Cortex of kidney (tissue), 1 donor: ENCODE data around the gene CFAP69.

Source experiments
- DNase-seq: peaks from one replicate; lab custom pipeline; 2025; lab: John Stamatoyannopoulos, UW

The CFAP69 gene, protein sequence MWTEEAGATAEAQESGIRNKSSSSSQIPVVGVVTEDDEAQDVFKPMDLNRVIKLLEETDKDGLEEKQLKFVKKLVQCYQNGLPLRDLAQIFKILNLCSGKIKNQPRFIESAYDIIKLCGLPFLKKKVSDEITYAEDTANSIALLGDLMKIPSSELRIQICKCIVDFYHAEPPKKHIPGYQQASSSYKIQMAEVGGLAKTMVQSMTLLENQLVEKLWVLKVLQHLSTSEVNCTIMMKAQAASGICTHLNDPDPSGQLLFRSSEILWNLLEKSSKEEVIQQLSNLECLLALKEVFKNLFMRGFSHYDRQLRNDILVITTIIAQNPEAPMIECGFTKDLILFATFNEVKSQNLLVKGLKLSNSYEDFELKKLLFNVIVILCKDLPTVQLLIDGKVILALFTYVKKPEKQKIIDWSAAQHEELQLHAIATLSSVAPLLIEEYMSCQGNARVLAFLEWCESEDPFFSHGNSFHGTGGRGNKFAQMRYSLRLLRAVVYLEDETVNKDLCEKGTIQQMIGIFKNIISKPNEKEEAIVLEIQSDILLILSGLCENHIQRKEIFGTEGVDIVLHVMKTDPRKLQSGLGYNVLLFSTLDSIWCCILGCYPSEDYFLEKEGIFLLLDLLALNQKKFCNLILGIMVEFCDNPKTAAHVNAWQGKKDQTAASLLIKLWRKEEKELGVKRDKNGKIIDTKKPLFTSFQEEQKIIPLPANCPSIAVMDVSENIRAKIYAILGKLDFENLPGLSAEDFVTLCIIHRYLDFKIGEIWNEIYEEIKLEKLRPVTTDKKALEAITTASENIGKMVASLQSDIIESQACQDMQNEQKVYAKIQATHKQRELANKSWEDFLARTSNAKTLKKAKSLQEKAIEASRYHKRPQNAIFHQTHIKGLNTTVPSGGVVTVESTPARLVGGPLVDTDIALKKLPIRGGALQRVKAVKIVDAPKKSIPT

DNA sequence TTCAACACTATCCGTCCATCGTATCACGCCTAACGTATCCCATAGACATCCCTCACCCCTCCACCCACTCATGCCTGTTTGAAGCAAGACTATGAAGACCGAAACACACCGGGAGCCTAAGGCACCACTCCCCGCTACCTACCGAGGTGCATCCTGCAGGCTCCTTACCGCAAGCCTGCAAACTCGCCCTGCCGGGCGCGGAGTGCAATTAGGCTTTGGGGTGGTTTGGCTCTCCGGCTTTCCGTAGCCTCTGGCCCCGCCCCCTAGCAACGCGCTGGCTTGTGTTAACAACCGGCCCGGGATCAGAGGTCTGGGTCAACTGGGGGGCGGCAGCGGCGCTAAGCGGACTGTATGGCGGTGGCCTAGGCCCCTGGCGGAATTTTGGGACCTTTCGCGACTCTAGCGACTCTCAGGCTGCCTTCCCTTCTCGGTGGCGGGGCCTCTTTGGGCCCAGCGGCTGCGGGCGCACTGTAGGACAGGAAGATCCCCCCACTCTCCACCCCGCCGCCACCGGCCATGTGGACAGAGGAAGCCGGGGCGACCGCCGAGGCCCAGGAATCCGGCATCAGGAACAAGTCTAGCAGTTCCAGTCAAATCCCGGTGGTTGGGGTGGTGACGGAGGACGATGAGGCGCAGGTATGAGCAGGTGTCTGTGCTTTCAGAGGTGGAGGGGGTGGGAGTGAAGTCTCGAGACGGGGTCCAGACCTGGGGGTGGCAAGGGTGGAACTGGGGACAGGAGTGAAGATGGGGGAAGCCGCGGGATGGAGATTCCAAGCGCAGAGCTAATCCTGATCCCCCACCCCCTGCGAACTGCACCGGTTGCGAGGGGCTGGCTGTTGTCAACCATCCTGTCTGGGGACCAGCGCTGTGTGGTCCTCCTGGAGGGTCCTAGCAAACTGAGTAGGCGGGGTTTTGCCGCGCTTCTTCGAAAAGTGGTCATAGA, at the start of gene CFAP69:
Gene CFAP69 (plus strand): TSS at position 266 of the 943 bp plus-strand sequence. CDS start 251 bp downstream, at position 517.
- no peak for DNase-seq

DNA sequence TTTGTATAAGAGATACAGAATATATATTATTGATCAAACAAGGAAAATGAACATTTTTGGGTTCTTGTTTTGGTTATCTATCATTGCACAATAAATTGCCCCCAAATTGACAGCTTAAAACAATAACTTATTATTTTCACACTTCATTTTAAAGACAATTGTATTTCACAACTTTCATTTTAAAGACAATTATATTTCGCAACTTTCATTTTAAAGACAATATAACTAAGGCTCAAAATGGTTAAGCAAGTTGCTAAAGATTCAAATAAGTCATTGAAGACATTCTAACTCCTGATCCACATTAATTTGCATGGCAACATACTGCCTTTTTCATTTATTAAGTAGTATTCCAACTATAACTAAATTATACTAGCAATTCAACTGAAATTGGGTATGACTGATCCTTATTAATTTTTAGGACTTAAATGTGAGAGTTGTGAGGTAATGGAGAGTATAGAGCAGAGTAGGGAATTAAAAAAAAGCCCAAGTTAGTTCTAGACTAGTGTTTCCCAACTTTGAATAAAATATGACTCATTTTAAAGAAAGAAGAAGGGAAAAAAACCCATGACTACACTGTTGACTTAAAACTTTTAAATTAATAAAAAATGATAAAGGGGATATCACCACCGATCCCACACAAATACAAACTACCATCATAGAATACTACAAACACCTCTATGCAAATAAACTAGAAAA, 43.3 kb upstream of the CFAP69 start:
- no peak for DNase-seq

DNA sequence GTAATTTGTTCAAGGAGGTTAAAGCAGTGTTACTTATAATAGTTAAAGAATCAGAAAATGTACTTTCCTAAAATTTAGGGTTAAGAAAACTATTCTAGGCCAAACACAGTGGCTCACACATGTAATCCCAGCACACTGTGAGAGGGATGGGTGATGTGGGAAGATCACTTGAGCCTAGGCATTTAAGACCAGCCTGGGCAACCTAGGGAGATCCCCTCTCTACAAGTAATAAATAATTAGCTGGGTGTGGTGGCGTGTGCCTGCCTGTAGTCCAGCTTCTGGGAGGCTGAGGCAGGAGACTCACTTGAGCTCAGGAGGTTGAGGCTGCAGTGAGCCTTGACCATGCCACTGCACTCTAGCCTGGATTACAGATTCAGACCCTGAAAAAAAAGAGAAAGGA, 37.0 kb upstream of the CFAP69 start:
- DNase-seq, result no peak

DNA sequence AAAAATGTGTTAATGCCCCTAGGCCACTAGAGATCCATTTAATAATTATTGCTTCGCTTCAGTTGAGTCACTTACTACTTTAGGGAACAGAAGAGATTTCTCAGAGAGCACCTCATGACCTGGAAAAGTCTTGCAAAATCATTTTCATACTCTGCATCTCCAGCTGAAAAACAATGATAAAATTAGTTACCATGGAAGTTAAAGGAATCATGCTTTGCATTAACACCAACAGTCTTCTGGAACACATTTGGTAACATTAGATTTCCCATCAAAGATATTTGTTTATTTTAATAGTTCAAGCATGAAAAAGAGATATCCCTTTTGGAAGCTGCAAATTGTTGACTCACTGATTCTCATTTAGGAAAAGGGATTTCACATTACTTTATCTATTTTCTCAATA, 35.2 kb upstream of the CFAP69 start:
- no peak for DNase-seq

DNA sequence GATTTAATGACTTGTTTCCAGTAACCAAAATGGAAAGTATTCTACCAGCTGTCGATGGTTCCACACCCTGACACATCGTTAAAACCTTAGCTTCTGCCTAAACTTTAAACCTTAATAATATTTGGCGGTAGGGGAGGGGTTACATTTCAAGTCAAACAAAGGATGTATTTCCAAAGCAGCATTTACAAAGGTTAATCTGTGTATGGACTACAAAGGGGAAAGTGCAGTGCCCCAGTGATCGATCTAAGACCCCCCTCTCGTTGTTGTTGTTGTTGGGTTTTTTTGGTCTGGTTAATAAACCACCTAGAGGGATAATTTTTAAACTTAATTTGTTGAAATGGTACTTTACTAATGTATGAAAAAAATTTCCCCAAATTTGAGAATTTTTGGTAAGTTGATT, 34.5 kb upstream of the CFAP69 start:
- DNase-seq, result no peak

DNA sequence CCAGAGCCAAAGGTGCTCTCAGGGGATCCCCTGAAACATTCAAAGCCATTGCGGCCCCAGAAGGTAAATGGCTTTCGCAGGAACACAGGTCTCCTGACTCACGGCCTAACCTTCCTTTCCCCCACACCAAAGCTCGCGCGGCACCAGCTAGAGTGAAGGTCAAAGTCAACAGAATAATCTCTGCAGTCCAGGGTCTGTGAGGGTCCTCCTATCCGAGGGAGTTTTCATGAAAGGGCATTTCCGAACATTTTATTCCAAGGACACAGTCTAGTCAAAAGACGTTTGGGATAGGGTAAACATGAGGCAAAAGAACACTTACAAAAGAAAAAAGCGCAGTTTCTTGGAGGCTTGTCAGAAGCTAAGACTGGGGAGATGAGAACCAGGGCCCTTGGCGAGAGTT, 34.0 kb upstream of the CFAP69 start:
- no peak for DNase-seq

DNA sequence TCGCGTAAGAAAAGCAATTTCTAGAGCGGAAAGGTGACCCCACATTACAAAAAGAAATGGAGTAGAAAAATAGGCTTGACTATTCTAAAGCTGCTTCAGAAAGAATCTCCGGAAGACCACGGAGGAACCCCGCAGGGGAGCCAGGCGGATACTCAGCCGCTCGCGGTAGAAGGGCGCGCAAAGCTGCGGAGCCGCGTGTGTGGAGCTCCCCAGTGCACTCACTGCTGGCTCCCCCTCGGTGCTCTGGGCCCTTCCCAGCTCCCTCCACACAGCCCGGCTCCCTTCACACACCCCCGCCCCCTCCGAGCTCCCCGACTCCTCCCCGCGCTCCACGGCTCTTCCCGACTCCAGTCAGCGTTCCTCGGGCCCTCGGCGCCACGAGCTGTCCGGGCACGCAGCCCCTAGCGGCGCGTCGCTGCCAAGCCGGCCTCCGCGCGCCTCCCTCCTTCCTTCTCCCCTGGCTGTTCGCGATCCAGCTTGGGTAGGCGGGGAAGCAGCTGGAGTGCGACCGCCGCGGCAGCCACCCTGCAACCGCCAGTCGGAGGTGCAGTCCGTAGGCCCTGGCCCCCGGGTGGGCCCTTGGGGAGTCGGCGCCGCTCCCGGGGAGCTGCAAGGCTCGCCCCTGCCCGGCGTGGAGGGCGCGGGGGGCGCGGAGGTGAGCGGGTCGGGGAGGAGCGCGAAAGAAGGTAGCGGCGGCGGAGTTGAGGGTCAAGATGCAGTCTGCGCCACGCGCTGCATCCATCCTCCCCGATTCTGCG, 33.4 kb upstream of the CFAP69 start, which contains the start of gene STEAP2:
Gene STEAP2 (plus strand): TSS at position 350 of the 758 bp plus-strand sequence. CDS start 13,343 bp downstream, outside the sequence.
- DNase-seq, result peak; percentile 44

DNA sequence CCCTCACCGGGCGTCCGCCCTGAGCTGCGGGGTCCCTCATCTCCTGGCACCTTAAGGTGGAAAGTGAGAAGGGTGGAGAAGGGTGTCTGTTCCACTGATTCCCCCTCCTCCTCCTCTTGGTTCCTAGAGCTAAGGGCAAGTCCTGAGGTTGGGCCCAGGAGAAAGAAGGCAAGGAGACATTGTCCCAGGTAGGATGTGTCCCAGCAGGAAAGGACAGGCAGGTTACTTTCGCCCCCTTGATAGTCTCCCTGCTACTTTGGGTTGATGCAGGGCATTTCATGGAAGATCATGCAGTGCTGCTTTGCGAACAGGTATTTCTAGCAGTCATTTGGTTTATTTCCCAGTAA, 32.9 kb upstream of the CFAP69 start:
- no peak for DNase-seq

DNA sequence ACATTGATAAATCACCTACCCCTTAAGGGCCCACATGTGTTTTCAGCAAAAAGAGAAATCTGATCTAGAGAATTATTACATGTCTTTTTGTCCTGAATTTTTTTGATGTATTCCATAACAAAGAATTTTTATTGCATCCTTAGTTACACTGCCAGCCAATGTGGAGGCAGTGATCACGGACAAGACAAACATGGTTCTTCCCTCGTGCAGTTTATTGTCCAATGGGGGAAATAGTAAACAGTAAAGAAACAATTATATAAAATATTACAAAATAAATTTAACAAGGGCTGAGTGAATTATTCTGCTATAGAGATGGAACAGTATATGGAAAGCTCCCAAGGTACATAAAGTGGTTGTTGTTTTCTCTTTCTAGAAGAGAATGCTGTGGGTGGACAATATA, 31.5 kb upstream of the CFAP69 start:
- no peak for DNase-seq

DNA sequence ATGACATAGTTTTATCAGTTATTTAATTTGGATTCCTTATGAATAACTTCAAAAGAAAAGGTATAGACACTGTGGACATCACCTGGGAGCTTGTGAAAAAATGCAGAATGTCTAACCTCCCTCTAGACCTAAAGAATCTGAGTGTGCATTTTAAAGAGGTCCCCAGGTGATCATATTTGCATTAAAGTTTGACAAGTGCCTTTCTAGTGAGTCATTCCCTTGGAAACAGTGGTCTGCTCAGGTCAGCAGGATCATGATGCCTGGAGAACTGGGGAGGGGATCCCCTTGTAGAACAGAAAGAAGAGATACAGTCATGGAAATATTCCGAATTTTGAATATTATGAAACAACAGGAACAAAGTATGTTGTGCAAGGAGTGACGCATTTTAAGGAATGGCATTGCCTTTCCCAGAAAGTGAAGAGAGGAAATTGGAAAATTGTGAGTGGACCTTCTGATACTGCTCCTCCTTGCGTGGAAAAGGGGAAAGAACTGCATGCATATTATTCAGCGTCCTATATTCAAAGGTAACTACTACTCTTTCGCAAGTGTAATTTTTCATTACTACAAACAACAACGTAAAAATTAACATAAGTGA, 28.8 kb upstream of the CFAP69 start:
- DNase-seq, result no peak

DNA sequence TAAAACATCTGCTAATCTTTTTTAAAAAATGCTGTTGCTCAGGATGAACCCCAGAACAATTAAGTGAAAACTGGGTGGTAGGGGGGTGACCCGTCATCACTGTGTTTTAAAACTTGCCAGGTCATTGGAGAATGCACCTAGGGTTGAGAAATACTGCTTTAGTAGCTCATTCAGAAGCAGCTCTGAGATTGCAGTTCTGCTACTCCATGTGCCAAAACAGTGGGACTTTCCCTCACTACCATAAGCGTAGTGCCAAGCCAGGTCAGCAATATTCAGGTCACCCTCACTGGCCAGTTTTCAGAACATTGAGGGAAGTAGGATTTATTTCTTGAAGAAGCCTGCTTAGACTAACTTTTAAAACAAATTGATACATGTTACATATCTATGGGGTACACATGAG, 28.2 kb upstream of the CFAP69 start:
- no peak for DNase-seq

DNA sequence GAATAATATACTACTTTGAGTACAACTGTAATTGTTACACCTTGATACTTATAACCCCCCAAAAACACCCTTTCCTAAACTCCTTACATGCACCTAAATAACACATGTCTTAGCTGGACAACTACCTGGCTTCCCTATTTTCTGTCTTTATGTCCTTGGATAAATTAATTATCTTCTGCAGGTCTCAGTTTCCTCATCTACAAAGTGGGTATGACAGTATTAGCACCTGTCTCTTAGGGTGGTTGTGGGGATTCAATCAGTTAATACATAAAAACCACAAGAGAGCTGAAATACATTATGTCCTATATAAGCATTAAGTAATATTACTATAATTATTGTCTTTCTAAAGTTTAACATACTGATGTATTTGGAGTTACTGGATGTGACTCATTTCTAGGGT, 22.6 kb upstream of the CFAP69 start:
- no peak for DNase-seq

DNA sequence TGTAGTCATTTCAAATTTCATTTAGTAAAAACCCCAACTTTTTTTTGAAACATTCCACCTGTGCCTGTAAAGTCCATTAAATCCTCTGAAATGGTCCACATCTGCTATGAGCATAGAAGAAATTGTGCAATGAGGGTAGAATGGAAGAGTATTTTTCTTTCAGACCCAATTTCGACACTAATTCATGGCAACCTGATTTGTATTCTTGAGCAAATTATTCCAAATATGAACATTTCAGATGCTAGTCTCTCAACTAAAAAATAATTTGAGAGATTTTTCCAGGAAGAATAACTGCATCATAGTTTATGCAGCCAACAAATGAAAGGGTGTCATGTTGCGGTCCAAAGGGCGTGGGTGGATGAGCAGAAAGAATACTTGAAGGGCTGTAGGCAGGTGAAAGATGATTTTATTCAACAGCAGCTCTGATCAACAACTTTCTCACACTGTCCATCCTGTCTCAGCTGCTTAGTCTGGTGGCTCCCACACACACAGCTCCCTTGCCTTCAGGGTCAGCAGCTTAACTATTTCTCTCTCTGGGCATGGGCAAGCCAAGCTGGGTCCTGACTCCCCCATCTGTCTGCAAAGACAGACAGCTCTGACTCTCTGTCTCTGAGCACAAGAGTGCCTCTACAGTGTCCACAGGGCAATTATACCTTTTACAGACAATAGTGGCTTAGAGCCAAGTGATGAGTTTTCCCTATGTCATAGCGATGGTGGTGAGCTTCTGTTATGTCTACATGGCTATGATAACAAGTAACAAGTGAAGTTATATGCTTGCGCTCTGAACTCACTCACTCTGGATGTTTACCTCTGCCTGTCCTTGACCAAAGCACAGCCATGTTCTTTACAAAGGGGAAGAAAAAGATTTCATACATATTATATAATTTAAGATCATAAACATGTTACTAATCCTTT, 21.9 kb upstream of the CFAP69 start:
- no peak for DNase-seq

DNA sequence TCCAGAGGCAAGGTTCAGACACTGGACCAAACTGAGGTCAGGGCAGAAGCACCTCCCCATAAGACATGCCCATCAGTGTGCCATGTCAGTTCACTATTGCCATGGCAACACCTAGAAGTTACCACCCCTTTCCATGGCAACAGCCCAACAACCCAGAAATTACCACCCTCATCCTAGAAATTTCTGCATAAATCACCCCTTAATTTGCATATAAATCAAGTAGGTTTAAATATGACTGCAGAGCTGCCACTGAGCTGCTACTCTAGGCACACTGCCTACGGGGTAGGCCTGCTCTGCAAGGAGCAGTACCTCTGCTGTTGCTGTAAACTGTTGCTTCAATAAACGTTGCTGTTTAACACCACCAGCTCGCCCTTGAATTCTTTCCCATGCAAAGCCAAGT, 20.8 kb upstream of the CFAP69 start:
- DNase-seq, result no peak

DNA sequence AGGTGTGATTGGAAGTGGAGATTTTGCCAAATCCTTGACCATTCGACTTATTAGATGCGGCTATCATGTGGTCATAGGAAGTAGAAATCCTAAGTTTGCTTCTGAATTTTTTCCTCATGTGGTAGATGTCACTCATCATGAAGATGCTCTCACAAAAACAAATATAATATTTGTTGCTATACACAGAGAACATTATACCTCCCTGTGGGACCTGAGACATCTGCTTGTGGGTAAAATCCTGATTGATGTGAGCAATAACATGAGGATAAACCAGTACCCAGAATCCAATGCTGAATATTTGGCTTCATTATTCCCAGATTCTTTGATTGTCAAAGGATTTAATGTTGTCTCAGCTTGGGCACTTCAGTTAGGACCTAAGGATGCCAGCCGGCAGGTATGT, 19.8 kb upstream of the CFAP69 start:
- no peak for DNase-seq

DNA sequence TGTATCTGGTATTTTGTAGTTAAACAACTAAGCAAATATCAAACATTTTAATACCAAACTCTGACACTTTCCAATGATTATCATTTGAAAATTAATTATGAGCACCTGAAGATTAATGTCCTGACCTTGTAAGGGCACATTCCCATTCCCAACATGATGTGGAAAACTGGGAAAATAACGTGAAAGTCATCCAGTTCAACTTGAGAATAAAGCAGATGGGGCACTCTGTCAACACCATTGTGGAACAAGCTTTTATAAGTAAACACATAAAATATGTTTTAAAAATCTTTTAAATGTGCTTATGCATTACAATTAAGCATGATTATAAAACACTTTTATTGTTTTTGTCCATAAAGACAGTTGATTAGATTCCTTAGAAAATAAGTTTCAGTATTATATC, 19.4 kb upstream of the CFAP69 start:
- DNase-seq, result no peak

DNA sequence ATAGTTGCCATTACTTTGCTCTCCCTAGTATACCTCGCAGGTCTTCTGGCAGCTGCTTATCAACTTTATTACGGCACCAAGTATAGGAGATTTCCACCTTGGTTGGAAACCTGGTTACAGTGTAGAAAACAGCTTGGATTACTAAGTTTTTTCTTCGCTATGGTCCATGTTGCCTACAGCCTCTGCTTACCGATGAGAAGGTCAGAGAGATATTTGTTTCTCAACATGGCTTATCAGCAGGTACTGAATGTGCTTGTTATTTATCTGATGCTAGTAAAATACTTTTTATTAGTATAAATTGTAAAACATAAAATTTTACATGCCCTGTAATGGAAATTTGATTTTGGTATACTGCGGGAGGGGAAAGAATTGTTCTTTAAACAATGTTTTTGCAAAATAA, 17.7 kb upstream of the CFAP69 start:
- DNase-seq, result no peak

DNA sequence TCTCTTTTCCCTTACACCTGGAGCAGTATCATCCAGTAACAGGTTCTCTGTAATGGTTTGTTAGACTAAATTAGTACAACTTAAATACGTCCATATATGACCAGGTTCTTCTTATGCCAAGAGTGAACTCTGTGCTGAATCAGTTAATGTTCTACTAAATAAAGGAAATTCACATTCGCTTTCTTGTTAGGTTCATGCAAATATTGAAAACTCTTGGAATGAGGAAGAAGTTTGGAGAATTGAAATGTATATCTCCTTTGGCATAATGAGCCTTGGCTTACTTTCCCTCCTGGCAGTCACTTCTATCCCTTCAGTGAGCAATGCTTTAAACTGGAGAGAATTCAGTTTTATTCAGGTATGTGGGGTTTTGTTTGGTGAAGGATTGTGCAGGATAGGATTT, 15.3 kb upstream of the CFAP69 start:
- no peak for DNase-seq

DNA sequence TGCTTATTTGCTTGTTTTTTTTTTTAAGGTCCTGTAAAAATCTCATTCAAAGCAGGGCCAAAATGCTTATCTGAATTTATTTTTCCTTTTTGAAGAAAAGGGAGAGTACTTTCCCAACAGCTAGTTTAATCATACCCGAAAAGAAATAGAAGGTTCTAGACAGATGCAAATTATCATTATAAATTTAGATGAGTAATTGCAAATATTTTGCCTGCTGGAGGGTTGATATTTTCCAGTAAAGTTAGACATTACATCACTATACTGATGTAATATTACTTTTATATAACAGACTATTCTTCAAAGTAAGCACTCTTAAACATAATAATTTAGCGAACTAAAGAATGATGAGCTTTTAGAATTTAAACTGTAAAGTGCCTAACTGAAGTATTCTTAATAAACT, 14.1 kb upstream of the CFAP69 start:
- no peak for DNase-seq
